Fibroblast of lung (primary cell): ENCODE measurements around the gene TEKT1.

ENCODE experiments used
- EZH2 ChIP-seq: IDR thresholded peaks from 2 replicates; pipeline ENCODE4 v1.5.1; 2012; ENCODE audit warnings: low read length, control low read depth, mild to moderate bottlenecking; ENCODE audit errors: missing control alignments
- TF ChIP-seq, protein P1 (sequence below), 2 donors: IDR thresholded peaks in 1 of 2; conservative IDR thresholded peaks in 1 of 2; 1 replicate in 1 of 2; 2 replicates in 1 of 2; pipeline ENCODE4 v1.5.1; 2011 to 2012; ENCODE audit warnings: low read length in 2 of 2, control low read depth in 1 of 2, inconsistent platforms in 1 of 2, low read depth in 1 of 2, mild to moderate bottlenecking in 1 of 2

DNA sequence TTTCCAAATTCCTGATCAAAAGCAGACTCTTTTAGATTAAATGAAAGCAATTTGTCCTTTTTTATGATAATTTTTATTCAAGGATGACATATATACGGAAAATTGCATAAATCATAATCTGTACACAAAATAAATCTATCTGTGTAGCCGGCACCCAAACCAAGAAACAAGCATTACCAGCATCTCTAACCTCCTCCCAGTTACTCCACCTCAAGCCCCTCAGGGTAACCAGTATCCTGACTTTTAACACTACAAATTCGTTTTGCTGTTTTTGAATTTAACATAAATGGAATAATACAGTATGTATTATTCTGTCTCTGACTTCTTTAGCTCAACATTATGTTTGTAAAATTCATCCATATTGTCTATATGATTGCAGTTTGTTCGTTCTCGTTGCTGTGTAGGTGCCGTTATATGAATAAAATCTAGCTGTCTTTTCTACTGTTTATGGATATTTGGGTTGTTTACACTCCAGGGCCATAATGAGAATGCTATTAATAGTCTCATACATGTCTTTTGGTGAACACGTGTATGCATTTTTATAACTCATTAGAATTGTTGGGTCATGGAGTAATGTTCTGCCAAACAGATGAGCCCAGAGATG lies 1.0 kb downstream of the TEKT1 start:
- TF ChIP-seq, protein P1, sequence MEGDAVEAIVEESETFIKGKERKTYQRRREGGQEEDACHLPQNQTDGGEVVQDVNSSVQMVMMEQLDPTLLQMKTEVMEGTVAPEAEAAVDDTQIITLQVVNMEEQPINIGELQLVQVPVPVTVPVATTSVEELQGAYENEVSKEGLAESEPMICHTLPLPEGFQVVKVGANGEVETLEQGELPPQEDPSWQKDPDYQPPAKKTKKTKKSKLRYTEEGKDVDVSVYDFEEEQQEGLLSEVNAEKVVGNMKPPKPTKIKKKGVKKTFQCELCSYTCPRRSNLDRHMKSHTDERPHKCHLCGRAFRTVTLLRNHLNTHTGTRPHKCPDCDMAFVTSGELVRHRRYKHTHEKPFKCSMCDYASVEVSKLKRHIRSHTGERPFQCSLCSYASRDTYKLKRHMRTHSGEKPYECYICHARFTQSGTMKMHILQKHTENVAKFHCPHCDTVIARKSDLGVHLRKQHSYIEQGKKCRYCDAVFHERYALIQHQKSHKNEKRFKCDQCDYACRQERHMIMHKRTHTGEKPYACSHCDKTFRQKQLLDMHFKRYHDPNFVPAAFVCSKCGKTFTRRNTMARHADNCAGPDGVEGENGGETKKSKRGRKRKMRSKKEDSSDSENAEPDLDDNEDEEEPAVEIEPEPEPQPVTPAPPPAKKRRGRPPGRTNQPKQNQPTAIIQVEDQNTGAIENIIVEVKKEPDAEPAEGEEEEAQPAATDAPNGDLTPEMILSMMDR (conservative IDR thresholded peaks at IDR 0.05 in 1 of 2, IDR thresholded peaks at IDR 0.05 in 1 of 2; ENCODE audit: low read depth in 1 of 2, low read length in 2 of 2) = no peak
- no peak for TF ChIP-seq EZH2
